Activated gamma-delta T cell (primary cell): Measurements from ENCODE around the gene ZNF556.
A peak's percentile ranks its signal among the peaks of the same experiment; 100 is the strongest.
"Not testable (repeated sequence)": the region's sequence is repeated elsewhere in the genome, so short reads cannot be mapped to it uniquely, and the experiment has no call there.

Source experiments
- DNase-seq: peaks from one replicate; lab custom pipeline; 2025; lab: John Stamatoyannopoulos, UW

ZNF556 gene

GRCh38 chr19:2853015-2853606 lies 14.0 kb upstream of the ZNF556 start:
- no peak for DNase-seq

GRCh38 chr19:2854849-2855248 lies 12.3 kb upstream of the ZNF556 start:
- no peak for DNase-seq

- no peak for DNase-seq
These were observed 10.6 kb upstream of the ZNF556 start for GRCh38 chr19:2856457-2857050.

GRCh38 chr19:2858864-2859263 lies 8.3 kb upstream of the ZNF556 start:
- DNase-seq: no peak

- DNase-seq: no peak
These were observed 3.3 kb upstream of the ZNF556 start for GRCh38 chr19:2863816-2864215.

GRCh38 chr19:2865334-2866100 lies 1.6 kb upstream of the ZNF556 start:
- no peak for DNase-seq

DNA sequence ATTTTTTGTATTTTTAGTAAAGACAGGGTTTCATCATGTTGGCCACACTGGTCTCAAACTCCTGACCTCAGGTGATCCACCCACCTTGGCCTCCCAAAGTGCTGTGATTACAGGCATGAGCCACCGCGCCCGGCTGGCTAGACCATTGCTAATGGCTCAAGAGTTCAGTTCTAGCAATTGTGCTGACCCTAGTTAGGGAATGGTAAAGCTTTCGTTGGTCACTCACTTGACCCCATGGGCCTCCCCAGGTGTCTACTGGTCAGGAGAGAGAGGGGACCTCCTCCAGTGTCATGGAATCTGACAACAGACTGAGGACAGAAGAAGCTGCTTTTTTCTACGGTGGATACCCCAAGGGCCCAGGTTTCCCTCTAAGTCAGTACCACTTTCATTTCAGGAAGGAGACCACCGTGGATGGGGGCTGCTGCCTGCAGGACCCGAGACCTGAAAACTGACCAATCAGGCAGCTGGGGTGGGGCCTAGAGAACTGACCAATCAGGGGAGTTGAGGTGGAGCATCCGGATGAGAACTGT lies 575 bp upstream of the ZNF556 start:
- DNase-seq: no peak

DNA sequence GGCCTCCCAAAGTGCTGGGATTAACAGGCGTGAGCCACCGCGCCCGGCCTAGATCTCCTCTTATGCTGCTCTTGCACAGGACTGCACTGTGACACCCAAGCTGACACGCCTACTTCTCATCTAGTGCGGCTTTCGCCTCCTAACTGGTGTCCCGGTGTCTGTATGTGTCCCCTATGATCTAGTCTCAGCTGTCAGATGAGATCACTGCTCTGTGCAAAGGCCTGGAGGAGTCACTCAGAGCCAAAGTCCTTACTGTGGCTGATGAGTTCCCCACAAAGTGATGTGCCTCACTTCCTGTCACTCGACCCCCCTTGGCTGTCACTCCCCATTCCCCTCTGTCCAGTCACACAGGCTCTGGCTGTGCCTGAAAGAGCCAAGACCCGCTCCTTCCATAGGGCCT lies 2.5 kb downstream of the ZNF556 start:
- DNase-seq: no peak

DNA sequence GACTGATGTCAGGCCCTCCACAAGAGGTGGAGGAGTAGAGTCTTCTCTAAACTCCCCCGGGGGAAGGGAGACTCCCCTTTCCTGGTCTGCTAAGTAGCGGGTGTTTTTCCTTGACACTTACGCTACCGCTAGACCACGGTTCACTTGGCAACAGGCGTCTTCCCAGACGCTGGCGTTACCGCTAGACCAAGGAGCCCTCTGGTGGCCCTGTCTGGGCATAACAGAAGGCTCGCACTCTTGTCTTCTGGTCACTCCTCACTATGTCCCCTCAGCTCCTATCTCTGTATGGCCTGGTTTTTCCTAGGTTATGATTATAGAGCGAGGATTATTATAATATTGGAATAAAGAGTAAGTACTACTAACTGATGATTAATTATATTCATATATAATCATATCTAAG lies 5.0 kb downstream of the ZNF556 start:
- not testable (repeated sequence) for DNase-seq

DNA sequence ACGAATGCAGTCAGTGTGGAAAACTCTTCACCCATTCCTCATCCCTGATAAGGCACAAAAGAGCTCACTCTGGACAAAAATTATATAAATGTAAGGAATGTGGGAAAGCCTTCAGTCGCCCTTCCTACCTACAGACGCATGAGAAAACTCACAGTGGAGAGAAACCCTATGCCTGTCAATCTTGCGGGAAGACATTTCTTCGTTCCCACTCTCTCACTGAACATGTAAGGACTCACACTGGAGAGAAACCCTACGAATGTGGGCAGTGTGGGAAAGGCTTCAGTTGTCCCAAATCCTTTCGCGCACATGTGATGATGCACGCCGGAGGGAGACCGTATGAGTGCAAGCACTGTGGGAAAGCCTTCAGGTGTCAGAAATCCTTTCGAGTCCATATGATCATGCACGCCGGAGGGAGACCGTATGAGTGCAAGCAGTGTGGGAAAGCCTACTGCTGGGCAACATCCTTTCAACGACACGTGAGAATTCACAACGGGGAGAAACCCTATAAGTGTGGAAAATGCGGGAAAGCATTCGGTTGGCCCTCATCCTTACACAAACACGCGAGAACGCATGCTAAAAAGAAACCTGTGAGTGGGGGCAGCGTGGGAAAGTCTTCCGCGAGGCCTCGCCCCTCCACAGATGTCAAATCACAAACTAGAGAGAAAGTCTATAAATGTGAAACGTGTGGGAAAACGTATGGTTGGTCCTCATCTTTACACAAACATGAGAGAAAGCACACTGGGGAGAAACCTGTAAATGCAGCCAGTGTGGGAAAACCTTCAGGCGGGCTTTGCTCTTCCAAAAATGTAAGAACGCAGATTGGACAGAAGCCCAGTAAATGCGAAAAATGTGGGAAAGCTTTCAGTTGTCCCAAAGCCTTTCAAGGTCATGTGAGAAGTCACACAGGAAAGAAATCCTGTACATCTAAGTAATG lies 10.5 kb downstream of the ZNF556 start:
- DNase-seq: no peak

DNA sequence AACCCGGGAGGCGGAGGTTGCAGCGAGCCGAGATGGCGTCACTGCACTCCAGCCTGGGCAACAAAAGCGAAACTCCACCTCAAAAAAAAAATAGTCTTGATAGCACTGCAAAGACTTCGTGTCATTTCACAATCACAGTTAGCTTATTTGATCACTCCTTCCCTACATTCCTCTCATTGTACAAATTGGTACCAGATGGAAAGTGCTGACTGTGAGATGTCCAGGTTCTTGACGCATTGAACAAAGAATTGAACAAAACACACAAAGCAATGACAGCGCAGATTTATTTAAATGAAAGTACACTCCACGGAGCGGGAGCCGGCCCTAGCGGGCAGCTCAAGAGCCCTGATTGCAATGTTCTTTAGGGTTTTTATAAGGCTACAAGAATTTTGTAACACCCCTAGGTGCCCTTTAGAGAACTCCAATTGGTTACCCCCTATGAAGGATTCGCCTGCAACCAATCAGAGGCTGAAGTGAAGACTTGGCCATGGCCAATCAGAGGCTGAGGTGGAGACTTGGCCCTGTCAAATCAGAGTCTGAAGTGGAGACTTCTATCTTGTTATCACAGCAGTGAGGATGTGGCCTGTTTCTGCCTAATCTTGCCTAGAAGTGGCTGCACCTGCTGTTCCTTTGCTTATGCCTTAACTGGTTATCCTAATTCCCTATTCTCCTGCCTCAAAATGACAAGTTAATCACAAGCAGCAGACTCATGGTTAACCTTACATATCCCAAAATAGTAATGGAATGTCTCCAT lies 16.7 kb downstream of the ZNF556 start:
- no peak for DNase-seq

DNA sequence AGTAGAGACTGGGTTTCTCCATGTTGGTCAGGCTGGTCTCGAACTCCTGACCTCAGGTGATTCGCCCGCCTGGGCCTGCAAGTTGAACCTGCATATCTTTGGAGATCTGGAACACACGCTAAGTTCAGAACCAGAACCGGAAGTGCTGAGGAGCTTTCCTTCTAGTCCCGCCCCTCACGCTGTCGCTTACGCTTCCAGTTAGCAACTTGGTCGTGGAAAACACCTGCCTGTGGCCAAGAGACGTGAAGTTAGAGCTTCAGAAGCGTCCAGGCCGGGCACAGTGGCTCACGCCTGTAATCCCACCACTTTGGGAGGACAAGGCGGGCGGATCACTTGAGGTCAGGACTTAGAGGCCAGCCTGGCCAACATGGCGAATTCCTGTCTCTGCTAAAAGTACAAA lies 18.6 kb downstream of the ZNF556 start:
- no peak for DNase-seq

DNA sequence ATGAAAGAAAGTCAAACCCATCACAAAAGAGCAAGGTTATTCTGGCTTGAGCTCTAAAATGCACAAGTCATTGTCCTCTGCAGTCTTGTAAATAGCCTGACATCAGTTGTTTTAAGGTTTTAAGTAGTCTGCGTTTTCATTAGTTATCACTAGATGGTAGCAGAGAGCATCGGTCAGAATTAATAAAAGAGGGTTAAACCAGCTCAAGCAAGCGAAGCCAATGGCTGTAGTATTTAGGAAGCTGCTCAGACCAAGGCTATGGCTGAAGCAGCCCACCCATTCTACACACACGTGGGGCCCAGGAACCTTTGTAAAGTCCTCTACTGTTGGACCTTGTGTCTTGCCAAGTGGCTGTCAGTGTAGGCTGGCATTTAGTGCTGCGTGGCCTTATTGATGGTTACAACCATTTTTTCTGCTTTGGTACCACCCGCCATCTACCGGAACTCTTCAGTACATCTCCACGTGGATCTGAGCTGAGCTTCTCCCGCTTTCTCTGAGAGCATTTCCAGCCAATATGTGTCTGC lies 20.3 kb downstream of the ZNF556 start:
- no peak for DNase-seq

- DNase-seq: no peak
These were observed 21.6 kb downstream of the ZNF556 start for GRCh38 chr19:2888731-2889224.

GRCh38 chr19:2890531-2890930 lies 23.4 kb downstream of the ZNF556 start:
- DNase-seq: not testable (repeated sequence)

GRCh38 chr19:2896694-2897093 lies 29.6 kb downstream of the ZNF556 start:
- DNase-seq: no peak

- DNase-seq: peak; percentile 80
These were observed 33.4 kb downstream of the ZNF556 start, which contains the start of gene ZNF57 for GRCh38 chr19:2900296-2901252. ZNF57 (plus strand) TSS chr19:2900928; CDS start chr19:2901046, 118 bp downstream.

DNA sequence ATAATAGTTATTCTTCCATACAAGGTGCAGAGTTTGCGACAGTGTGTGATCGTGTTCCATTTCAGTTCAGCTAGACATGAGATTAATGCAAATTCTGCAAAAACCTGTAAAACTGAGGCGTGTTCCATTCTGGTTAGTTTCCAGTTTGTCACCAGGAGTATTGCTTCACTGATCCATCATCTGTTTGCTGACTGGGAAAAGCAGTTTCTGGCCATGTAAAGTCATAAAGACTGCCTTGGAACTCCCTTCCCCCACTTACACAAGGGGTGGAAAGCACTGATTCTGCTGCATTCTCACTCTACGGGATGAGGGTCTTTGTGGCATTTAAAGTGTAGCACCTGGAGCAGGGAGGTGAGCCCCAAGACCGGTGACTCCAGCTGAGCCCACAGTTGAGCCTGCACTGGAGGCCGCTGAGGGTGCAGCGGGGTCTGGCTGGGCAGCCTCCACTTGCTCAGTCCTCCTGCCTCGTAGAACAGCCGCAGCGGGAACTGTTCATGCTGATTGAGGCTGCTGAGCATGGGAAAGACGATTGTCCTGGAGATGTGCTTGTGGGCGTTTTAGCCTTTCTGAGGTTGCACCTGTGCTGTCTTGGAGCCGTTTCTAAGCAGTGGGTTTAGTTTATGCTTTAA lies 35.6 kb downstream of the ZNF556 start:
- no peak for DNase-seq

DNA sequence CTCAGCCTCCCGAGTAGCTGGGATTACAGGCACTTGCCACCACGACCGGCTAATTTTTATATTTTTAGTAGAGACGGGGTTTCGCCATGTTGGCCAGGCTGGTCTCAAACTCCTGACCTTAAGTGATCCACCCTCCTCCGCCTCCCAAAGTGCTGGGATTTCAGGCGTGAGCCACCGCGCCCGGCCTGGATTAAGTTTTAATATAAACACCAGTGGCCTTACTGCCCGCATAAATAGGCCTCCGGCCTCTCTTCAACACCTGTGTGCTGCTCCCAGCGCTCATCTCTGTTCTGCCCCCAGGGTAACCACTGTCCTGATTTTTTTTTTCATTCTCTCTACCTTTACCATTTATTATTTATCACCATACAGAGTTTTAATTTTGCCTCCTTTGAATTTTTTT lies 36.2 kb downstream of the ZNF556 start:
- not testable (repeated sequence) for DNase-seq
